Activated T-helper 2 cell treated with anti-CD3 and anti-CD28 coated beads, Interferon-gamma antibody, Interleukin-2, Interleukin-4, amounts not matched to agents 10 μg/mL and 5 μg/mL and 100 μg/mL, durations not matched to agents 14 hours and 24 hours and 36 hours (primary cell): ENCODE results near the gene ZBTB37. TPM values are rescaled to one million over a fixed set of nuclear protein-coding genes. Genes with fewer than 3 reads are reported as not detected.
"Not testable (repeated sequence)": the region's sequence is repeated elsewhere in the genome, so short reads cannot be mapped to it uniquely, and the experiment has no call there.

Source experiments
- DNase-seq: peaks from one replicate; pipeline ENCODE4 v3.0.0; 2021; ENCODE audit warnings: low spot score
- H3K27ac Mint-ChIP-seq: one replicate; pipeline ENCODE4 v1.8.0; 2021; ENCODE audit warnings: mixed read lengths
- H3K27me3 Mint-ChIP-seq: one replicate; pipeline ENCODE4 v1.8.0; 2021; ENCODE audit warnings: low read depth, mixed read lengths
- H3K36me3 Mint-ChIP-seq: one replicate; pipeline ENCODE4 v1.8.0; 2021; ENCODE audit warnings: low read depth, mixed read lengths
- H3K4me1 Mint-ChIP-seq: one replicate; pipeline ENCODE4 v1.8.0; 2021; ENCODE audit warnings: low read depth, mixed read lengths
- H3K4me3 Mint-ChIP-seq: one replicate; pipeline ENCODE4 v1.8.0; 2021; ENCODE audit warnings: low read depth, mild to moderate bottlenecking, moderate library complexity, mixed read lengths
- H3K9me3 Mint-ChIP-seq: one replicate; pipeline ENCODE4 v1.8.0; 2021; ENCODE audit warnings: mixed read lengths
- intact Hi-C: fragments of 100-400 bp; cut with micrococcal nuclease; formaldehyde crosslinking; loops from one replicate; pipeline ENCODE4 v1.15.1; 2023
- total RNA-seq: library from RNA; stranded (reverse); gene quantifications from 2 replicates; pipeline ENCODE4 v1.2.3, GENCODE V29; 2022

Gene ZBTB37
- total RNA-seq, 1 donor from 2014 or later: 8.8 TPM

DNA sequence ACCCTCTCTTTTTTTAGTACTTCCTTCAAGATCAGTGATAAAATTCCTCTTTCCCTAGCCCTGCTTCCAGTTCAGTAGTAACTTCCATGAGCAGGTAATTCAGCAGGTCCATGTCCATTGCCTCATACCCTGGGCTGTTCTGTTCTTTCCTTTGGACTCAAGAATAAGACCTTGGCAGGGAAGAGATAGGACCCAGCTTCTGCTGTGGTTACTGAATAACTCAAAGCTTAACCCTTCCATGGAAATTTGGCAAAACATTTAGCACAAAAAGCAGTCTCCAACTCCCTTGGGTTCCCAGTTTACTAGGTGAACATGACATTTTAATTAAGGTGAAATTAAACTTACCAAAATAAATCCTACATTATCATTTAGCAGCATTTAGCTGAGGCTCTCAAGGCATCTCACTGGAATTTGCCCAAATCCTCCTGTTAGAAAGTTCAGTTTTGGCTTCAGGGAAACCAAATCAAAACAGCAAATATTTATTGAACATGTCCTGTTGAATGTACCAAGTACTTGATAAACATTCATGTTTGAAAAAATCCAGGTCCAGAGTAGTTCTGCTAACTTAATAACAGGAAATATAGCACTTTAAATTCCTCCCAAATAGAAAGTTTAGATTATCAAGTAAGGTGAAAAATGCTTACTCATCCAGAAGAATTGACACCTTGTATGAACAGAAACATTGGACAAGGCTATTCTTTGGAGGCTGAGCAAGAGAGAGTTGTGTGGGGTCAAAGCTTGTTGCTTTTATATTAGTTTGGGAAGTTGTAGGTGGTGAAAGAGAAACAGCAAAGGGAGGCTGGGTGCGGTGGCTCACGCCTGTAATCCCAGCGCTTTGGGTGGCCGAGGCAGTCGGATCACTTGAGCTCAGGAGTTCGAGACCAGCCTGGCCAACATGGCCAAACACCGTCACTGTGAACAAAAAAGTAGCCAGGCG is 57.4 kb downstream of the ZBTB37 start:
- Mint-ChIP-seq H3K9me3 (no peaks in the 10 kb centered on the region), H3K36me3 (no peaks in the 10 kb centered on the region), H3K27ac (no peak overlapping the region), H3K4me1 (no peaks in the 10 kb centered on the region), H3K27me3 (peaks cover 4% of the 10 kb centered on the region), H3K4me3 (no peak overlapping the region)
- intact Hi-C loops: no loop called here
- DNase-seq: no peak

DNA sequence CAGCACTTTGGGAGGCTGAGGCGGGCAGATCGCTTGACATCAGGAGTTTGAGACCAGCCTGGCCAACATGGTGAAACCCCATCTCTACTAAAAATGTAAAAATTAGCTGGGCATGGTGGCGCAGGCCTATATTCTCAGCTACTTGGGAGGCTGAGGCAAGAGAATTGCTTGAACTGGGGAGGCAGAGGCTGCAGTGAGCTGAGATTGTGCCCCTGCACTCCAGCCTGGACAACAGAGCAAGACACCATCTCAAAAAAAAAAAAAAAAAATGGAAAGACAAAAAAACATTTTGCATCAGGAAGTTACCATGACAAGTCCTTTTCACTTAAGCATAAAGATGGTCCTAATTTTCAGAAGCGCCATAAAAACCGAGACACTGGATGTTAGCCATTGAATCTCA is 62.4 kb downstream of the ZBTB37 start:
- H3K27me3 Mint-ChIP-seq, DNase-seq, H3K4me1 Mint-ChIP-seq, H3K4me3 Mint-ChIP-seq, H3K27ac Mint-ChIP-seq, H3K9me3 Mint-ChIP-seq, intact Hi-C loops: not testable (repeated sequence)
- peaks cover 26% of the 10 kb centered on the region for H3K36me3 Mint-ChIP-seq

DNA sequence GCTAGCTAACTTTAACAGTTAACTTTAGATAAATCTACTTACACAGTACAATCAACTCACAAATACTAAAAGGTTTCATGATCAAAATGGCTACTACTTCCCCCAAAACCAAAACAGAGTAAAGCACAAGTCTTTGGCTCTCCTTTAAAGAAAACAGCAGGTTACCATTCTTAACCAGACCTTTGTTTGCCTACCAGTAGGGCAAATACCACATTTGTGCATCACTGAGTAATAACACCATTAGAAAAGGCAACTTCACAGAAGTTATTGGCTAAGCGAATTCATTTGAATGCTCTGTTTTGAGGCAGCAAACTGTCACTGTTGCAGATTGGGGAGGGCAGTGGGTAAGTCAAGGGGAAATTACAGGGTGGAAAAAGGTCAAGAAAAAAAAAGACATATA is 66.3 kb downstream of the ZBTB37 start:
- Mint-ChIP-seq H3K27me3 (no peaks in the 10 kb centered on the region), H3K36me3 (peaks cover 53% of the 10 kb centered on the region), H3K27ac (no peak overlapping the region), H3K9me3 (no peaks in the 10 kb centered on the region), H3K4me3 (no peak overlapping the region), H3K4me1 (peaks cover 1% of the 10 kb centered on the region)
- no peak for DNase-seq
- intact Hi-C loops: no loop called here

DNA sequence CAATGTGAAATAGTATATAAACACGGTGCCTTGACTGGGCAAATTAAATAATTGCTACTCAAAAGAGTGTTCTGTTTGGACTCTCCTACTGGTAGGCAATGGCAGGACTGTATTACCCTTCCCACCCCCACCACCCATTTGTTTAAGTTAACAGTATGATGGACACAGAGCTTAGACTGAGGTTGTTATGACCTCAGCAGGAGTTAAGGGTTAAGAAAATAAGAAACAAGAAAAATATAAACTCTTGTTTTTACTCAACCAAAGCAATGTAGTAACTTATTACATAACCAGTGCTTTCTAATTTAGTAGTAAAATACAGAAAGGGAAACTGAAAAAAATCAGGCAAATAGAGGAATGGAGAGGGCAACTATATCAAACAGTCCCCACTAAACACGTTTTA is 68.9 kb downstream of the ZBTB37 start:
- Mint-ChIP-seq H3K27me3 (no peaks in the 10 kb centered on the region), H3K36me3 (peaks cover 61% of the 10 kb centered on the region), H3K4me1 (peaks cover 1% of the 10 kb centered on the region), H3K4me3 (no peak overlapping the region), H3K27ac (no peak overlapping the region), H3K9me3 (no peaks in the 10 kb centered on the region)
- no peak for DNase-seq
- intact Hi-C loops: no loop called here

DNA sequence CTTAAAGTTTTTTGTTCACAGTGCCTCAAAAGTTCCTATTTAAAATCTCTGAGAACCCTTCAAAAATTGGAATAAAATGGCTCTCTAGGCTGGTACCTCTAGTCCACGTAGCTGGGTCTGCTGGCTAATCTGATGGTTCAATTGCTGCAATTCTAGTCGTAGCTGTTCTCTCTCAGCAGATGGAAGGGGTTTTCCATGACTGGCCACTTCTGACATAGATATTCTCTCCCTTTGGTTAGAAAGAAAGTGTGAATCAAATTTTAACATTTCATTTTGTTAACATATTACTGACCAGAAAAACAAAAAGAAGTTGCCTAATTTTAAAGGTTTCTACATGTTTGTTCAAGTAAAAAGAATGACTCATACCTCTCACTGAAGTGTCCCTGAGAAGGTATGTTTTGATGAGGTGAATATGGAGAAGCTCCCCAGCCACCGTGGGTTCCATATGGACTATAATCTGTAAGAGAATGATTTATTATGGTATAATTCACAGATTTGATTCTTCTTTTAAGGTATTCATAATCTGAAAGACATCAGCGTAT is 78.3 kb downstream of the ZBTB37 start:
- no peak for DNase-seq
- Mint-ChIP-seq H3K4me1 (no peaks in the 10 kb centered on the region), H3K27me3 (no peaks in the 10 kb centered on the region), H3K36me3 (peaks cover 53% of the 10 kb centered on the region), H3K9me3 (no peaks in the 10 kb centered on the region), H3K27ac (peak overlapping the region; percentile 11), H3K4me3 (no peak overlapping the region)
- intact Hi-C loops: no loop called here

DNA sequence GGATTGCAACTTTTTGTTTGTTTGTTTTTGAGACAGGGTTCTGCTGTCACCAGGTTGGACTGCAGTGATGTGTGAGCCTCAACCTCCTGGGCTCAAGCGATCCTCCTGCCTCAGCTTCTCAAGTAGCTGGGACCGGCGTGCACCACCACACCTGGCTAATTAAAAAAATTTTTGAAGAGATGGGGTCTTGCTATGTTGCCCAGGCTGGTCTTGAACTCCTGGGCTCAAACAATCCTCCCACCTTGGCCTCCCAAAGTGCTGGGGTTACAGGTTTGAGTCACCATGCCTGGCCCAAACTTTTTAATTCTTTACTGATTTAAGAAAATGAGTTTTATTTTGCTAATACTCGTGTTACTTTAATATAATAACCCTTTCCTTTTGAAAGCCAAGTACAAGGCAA is 80.4 kb downstream of the ZBTB37 start:
- intact Hi-C loops: no loop called here
- peaks cover 61% of the 10 kb centered on the region for H3K36me3 Mint-ChIP-seq
- peaks cover 8% of the 10 kb centered on the region for H3K4me1 Mint-ChIP-seq
- no peak overlapping the region for H3K27ac Mint-ChIP-seq
- no peak overlapping the region for H3K4me3 Mint-ChIP-seq
- H3K27me3 Mint-ChIP-seq: no peaks in the 10 kb centered on the region
- no peak for DNase-seq
- H3K9me3 Mint-ChIP-seq: no peaks in the 10 kb centered on the region

Other genes with a start within 250 kb of the ZBTB37 start
- not detected in 2 replicates for gene TEX50, start 233.0 kb upstream of the ZBTB37 start, total RNA-seq
- gene ANKRD45, start 198.5 kb upstream of the ZBTB37 start, total RNA-seq: not detected in 2 replicates
- gene KLHL20, start 153.4 kb upstream of the ZBTB37 start, total RNA-seq: 15.4 and 17.6 TPM in 2 replicates
- gene DARS2, start 43.7 kb upstream of the ZBTB37 start, total RNA-seq: 49.7 and 49.9 TPM in 2 replicates
- 26.1 and 26.2 TPM in 2 replicates for gene CENPL, start 43.5 kb upstream of the ZBTB37 start, total RNA-seq
- 650 and 661 TPM in 2 replicates for gene GAS5, start 391 bp upstream of the ZBTB37 start, total RNA-seq
- gene SERPINC1, start 48.9 kb downstream of the ZBTB37 start, total RNA-seq: 0.16 TPM in 1 of 2 replicates, not detected in the other
- gene RC3H1, start 154.0 kb downstream of the ZBTB37 start, total RNA-seq: 30.4 and 33.5 TPM in 2 replicates